Large intestine (tissue), 12 donors: ENCODE measurements around the gene EPS8L1. TPM values are rescaled to one million over a fixed set of nuclear protein-coding genes. Genes with fewer than 3 reads are reported as not detected.
"Not testable (repeated sequence)": the region's sequence is repeated elsewhere in the genome, so short reads cannot be mapped to it uniquely, and the experiment has no call there.

Experiments
- DNase-seq, 2 donors: peaks; one replicate each; pipeline versions ENCODE4 v3.0.0 to v3.0.0-alpha.2; 2013
- H3K27ac ChIP-seq: one replicate; pipeline ENCODE4 v1.5.1; 2013; ENCODE audit warnings: low read length
- H3K27me3 ChIP-seq: 2 replicates; pipeline ENCODE4 v1.6.1; 2013; ENCODE audit warnings: low read length; ENCODE audit not compliant: control insufficient read depth, insufficient read depth
- H3K36me3 ChIP-seq: 2 replicates; pipeline ENCODE4 v1.6.1; 2013; ENCODE audit warnings: low read length; ENCODE audit not compliant: control insufficient read depth, insufficient read depth
- H3K4me1 ChIP-seq: one replicate; pipeline ENCODE4 v1.6.1; 2013; ENCODE audit warnings: low read length; ENCODE audit not compliant: control insufficient read depth, insufficient read depth
- H3K4me3 ChIP-seq: one replicate; pipeline ENCODE4 v1.5.1; 2013; ENCODE audit warnings: low read length
- H3K9me3 ChIP-seq: one replicate; pipeline ENCODE4 v1.6.1; 2013; ENCODE audit warnings: mild to moderate bottlenecking, low read depth, low read length, moderate library complexity; ENCODE audit not compliant: control insufficient read depth
- WGBS: methylation state at CpG from one replicate; pipeline ENCODE4 v1.1.5; 2013; ENCODE audit warnings: low lambda C conversion rate; ENCODE audit not compliant: insufficient coverage; 5-methylcytosine and 5-hydroxymethylcytosine counted together
- long read RNA-seq, 11 donors: transcript quantifications; one replicate each; lab custom pipeline, GENCODE V29; 2026
- polyA plus RNA-seq: library from polyadenylated mRNA; unstranded; fragments of 120-200 nt; gene quantifications from one replicate; pipeline ENCODE4 v1.2.1, GENCODE V29; 2013

Gene EPS8L1
- polyA plus RNA-seq = 20.9 TPM
- long read RNA-seq, donor 1, partial matches to known transcripts = 0 of 2 reads
- long read RNA-seq, donor 1, other reads (novel, unspliced or antisense) = 0 of 2 reads
- long read RNA-seq, donor 2, partial matches to known transcripts = 0 of 1 reads
- long read RNA-seq, donor 2, other reads (novel, unspliced or antisense) = 0 of 1 reads
- long read RNA-seq, donor 3, partial matches to known transcripts = 0 of 1 reads
- long read RNA-seq, donor 3, other reads (novel, unspliced or antisense) = 0 of 1 reads
- long read RNA-seq, donor 4, partial matches to known transcripts = 0 of 2 reads
- long read RNA-seq, donor 4, other reads (novel, unspliced or antisense) = 0 of 2 reads
- long read RNA-seq, donor 5, partial matches to known transcripts = 0 of 3 reads
- long read RNA-seq, donor 5, other reads (novel, unspliced or antisense) = 0 of 3 reads
- long read RNA-seq, donor 6, partial matches to known transcripts = 0 of 1 reads
- long read RNA-seq, donor 6, other reads (novel, unspliced or antisense) = 0 of 1 reads
- long read RNA-seq, donor 7, partial matches to known transcripts = 0 of 2 reads
- long read RNA-seq, donor 7, other reads (novel, unspliced or antisense) = 0 of 2 reads
- long read RNA-seq, donor 8, partial matches to known transcripts = 0 of 4 reads
- long read RNA-seq, donor 8, other reads (novel, unspliced or antisense) = 0 of 4 reads
- long read RNA-seq, donor 9, partial matches to known transcripts = 0 of 4 reads
- long read RNA-seq, donor 9, other reads (novel, unspliced or antisense) = 0 of 4 reads
- long read RNA-seq, donor 10, partial matches to known transcripts = 0 of 1 reads
- long read RNA-seq, donor 10, other reads (novel, unspliced or antisense) = 0 of 1 reads
- long read RNA-seq, donor 11, partial matches to known transcripts = 0 of 3 reads
- long read RNA-seq, donor 11, other reads (novel, unspliced or antisense) = 0 of 3 reads

DNA sequence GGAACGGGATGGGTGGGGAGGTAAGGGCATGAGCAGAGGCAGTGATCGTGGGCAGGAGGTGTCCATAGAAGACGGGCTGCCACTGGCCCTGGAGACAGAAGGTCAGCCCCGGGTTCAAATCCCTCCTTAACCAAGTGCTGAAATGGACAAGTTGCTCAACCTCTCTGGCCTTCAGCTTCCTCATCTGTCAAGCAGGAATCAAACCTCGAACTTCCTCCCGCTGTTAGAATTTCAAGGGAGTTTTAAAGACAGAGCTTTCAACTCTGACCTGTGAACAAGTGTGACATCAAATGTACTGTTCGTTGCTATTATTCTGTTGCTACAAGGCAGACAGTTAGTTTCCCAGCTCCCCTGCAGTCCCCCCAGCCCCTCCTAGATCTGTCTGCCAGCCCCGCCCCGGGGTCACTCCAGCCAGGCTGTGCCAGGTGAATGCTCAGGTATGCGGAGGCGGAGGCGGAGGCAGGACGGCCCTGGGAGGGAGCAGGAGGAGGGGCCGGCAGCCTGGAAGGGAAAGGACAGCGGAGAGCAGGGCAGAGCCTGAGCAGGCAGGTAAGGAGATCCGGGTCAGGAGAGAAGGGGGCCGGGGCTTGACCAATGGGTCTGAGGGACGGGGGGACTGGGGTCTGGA lies at the start of gene EPS8L1:
Gene EPS8L1, plus strand, starts transcription at position 499 of the 628 bp plus-strand sequence. CDS start 576 bp downstream, outside the sequence.
- WGBS = 11% methylated on average over 4 of the region's 18 CpGs
- H3K4me1 ChIP-seq = peaks cover 14% of the 10 kb centered on the region
- H3K9me3 ChIP-seq = no peaks in the 10 kb centered on the region
- peak; percentile 75 to 83 for DNase-seq
- no peaks in the 10 kb centered on the region for H3K36me3 ChIP-seq
- peaks cover 14% of the 10 kb centered on the region for H3K27me3 ChIP-seq
- peak within 1 kb of the TSS; percentile 8 for H3K27ac ChIP-seq
- peak within 1 kb of the TSS; percentile 16 for H3K4me3 ChIP-seq

DNA sequence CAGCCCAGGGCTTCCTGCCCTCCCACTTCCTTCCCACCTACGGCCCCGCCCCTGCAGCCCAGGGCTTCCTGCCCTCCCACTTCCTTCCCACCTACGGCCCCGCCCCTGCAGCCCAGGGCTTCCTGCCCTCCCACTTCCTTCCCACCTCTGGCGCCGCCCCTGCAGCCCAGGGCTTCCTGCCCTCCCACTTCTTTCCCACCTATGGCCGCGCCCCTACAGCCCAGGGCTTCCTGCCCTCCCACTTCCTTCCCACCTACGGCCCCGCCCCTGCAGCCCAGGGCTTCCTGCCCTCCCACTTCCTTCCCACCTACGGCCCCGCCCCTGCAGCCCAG lies 48.6 kb upstream of the EPS8L1 start:
- not testable (repeated sequence) for H3K9me3 ChIP-seq, H3K36me3 ChIP-seq, H3K4me1 ChIP-seq, H3K4me3 ChIP-seq, H3K27ac ChIP-seq, H3K27me3 ChIP-seq, DNase-seq
- WGBS = no CpG with 5 or more reads among the region's 12 CpGs

DNA sequence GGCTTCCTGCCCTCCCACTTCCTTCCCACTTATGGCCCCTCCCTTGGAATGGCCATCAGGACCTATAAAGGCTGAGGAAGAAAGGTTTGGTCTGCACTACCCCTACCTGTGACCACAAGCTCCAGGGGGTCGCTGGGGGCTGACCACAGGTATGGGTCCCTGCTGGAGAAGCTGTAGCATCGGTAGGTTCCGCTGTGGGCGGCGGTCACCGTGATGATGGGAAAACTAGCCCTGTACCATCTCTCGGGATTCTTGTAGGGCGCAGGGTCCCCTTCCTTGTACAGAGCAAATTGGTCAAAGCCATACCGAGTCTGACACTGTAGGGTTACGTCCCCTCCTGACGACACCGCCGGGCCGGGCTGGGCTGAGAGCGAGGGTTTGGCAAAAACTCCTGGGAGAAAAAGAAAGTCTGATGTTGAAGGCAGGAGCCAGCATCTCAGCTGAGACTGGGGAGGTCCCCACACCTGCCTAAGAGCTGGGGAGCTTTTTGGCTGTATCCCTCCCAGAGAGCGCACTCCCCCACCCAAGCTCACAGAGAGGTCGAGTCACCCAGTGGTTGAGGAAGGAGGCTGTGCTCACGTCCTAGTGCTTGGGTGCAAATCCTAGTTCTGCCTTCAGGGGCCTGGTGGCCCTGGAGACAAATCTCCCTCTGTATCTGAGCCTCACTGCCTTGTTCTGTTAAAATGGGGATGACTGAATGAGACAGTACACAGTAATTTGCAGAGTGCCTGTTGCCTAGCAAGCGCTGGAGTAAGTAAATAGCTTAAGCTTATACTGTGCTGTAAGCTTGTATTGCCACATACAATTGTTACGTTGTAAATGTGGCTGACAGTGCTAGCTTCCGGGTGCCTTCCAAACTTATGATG lies 48.0 kb upstream of the EPS8L1 start:
- H3K4me1 ChIP-seq = no peaks in the 10 kb centered on the region
- H3K9me3 ChIP-seq = peaks cover 8% of the 10 kb centered on the region
- no peak overlapping the region for H3K27ac ChIP-seq
- no peak for DNase-seq
- no peaks in the 10 kb centered on the region for H3K27me3 ChIP-seq
- WGBS = 79% methylated on average over 2 of the region's 21 CpGs
- H3K36me3 ChIP-seq = no peaks in the 10 kb centered on the region
- no peak overlapping the region for H3K4me3 ChIP-seq

DNA sequence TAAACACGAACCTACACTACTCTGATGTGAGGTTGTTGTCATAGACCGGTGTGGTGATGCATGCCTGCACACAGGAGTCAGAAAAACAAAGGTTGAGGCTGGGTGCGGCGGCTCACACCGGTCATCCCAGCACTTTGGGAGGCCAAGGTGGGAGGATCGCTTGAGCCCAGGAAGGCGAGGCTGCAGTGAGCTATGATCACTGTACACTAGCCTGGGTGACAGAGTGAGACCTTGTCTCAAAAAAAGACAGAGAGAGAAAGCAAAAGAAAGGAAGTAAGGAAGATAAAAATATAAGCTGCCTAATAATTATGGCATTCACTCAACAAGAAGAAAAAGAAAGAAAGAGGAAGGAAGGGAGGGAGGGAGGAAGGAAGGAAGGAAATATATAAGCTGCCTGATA lies 46.9 kb upstream of the EPS8L1 start:
- WGBS = no CpG with 5 or more reads among the region's 7 CpGs
- Histone ChIP-seq H3K4me3 (no peak overlapping the region), H3K36me3 (no peaks in the 10 kb centered on the region), H3K4me1 (no peaks in the 10 kb centered on the region), H3K27ac (no peak overlapping the region), H3K9me3 (peaks cover 8% of the 10 kb centered on the region), H3K27me3 (no peaks in the 10 kb centered on the region)
- DNase-seq = no peak

DNA sequence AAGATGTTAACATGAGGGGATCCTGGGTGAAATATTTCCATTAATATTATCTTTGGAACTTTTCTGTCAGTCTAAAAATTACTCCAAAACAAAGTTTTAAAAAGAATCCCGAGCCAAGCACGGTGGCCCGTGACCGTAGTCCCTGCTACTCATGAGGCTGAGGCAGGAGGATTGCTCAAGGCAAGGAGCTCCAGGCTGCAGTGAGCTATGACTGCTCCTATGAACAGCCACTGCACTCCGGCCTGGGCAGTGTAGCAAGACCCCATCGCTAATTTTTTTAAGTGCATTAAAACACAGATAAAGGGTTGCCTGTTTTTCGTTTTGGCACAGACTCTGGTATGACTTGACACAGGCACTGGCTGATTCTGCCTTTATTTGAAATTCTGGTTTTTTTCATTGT lies 44.5 kb upstream of the EPS8L1 start:
- no peak overlapping the region for H3K4me3 ChIP-seq
- H3K4me1 ChIP-seq = no peaks in the 10 kb centered on the region
- WGBS = no CpG with 5 or more reads among the region's 7 CpGs
- H3K27ac ChIP-seq = no peak overlapping the region
- H3K27me3 ChIP-seq = no peaks in the 10 kb centered on the region
- no peak for DNase-seq
- H3K36me3 ChIP-seq = no peaks in the 10 kb centered on the region
- peaks cover 8% of the 10 kb centered on the region for H3K9me3 ChIP-seq

DNA sequence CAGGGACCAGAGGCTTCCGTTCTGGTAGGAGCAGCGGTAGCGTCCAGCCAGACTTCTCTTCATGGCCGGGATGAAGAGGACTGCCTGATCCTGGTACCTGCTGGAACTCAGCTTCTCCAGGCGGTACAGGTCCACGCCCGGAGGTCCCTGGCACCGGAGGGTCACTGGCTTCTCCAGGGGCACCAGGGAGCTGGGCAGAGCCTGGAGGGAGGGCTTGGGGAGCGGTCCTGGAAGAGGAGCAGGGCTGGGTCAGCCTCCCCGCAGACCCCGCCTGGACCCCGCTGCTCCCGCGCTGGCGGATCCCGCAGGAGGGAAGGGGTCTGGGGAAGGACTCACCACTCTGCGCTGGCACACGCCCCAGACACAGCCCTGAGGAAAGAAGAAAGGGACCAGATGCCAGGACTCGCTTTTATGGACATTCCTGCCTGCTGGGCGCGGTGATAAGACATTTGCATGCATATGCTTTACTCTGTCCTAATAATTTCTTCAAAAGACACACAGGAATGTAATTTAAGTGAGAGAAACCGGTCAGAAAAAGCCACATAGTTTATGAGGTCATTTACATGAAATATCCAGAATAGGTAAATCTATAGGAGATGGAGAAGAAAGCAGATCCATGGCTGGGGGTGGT lies 43.4 kb upstream of the EPS8L1 start:
- H3K27ac ChIP-seq = no peak overlapping the region
- DNase-seq = no peak
- WGBS = no CpG with 5 or more reads among the region's 22 CpGs

DNA sequence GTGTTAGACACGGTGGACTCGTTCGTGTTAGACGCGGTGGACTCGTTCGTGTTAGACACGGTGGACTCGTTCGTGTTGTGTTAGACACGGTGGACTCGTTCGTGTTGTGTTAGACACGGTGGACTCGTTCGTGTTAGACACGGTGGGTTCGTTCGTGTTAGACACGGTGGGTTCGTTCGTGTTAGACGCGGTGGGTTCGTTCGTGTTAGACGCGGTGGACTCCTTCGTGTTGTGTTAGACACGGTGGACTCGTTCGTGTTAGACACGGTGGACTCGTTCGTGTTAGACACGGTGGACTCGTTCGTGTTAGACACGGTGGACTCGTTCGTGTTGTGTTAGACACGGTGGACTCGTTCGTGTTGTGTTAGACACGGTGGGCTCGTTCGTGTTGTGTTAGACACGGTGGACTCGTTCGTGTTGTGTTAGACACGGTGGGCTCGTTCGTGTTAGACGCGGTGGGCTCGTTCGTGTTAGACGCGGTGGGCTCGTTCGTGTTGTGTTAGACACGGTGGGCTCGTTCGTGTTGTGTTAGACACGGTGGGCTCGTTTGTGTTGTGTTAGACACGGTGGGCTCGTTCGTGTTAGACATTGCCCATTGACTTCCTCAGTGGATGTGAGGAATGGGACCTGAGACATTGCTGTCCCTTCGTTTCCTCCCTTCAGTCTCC lies 42.6 kb upstream of the EPS8L1 start:
- not testable (repeated sequence) for DNase-seq, H3K9me3 ChIP-seq, H3K36me3 ChIP-seq, H3K4me3 ChIP-seq, H3K27ac ChIP-seq, H3K27me3 ChIP-seq, H3K4me1 ChIP-seq
- WGBS = 96% methylated on average over 13 of the region's 70 CpGs

More for the DNA sequence above, 43.4 kb upstream of the EPS8L1 start:
- Histone ChIP-seq H3K4me3 (no peak overlapping the region), H3K36me3 (no peaks in the 10 kb centered on the region), H3K27me3 (no peaks in the 10 kb centered on the region), H3K9me3 (peaks cover 5% of the 10 kb centered on the region), H3K4me1 (no peaks in the 10 kb centered on the region)

DNA sequence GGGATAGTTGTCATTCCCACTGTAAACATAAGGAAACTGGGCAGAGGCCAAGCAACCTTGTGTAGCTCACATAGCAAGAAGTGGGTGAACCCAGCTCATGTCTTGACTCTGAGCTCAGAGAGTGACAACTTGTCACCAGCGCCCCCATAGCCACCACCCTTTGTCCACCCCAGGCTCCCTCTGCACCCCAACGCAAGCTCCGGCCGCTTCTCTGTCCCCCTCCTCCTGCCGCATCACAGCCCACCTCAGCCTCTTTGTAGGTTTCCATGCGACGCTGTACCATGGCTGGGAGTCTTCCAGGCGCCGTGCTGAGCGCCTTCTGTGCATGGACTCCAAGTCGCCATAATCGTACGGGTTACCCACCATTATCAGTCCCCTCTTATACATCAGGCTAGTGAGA lies 40.9 kb upstream of the EPS8L1 start:
- no peak for DNase-seq
- H3K27me3 ChIP-seq = no peaks in the 10 kb centered on the region
- no peaks in the 10 kb centered on the region for H3K4me1 ChIP-seq
- WGBS = 100% methylated on average over 2 of the region's 13 CpGs
- no peak overlapping the region for H3K27ac ChIP-seq
- peaks cover 5% of the 10 kb centered on the region for H3K9me3 ChIP-seq
- no peaks in the 10 kb centered on the region for H3K36me3 ChIP-seq
- H3K4me3 ChIP-seq = no peak overlapping the region

DNA sequence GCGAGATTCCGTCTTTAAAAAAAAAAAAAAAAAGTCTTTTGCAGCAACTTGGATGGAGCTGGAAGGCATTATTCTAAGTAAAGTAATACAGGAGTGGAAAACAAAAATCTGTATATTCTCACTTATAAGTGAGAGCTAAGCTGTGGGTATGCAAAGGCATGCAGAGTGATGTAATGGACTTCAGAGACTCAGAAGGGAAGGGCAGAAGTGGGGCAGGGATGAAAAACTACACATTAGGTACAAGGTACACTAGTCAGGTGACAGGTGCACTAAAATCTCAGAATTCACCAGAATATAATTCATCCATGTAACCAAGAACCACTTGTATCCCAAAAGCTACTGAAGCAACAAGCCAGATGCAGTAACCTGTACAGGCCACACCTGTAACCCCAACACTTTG lies 39.6 kb upstream of the EPS8L1 start:
- no peaks in the 10 kb centered on the region for H3K36me3 ChIP-seq
- no peaks in the 10 kb centered on the region for H3K27me3 ChIP-seq
- no peak overlapping the region for H3K4me3 ChIP-seq
- no peaks in the 10 kb centered on the region for H3K4me1 ChIP-seq
- DNase-seq = peak in 1 of 2 donors; percentile 35
- 100% methylated on average over 2 of the region's 2 CpGs for WGBS
- no peak overlapping the region for H3K27ac ChIP-seq
- peaks cover 5% of the 10 kb centered on the region for H3K9me3 ChIP-seq
